LNCAP (cell line): Measurements from ENCODE around the gene COX5A.

Source experiments
- TF ChIP-seq, protein P1 (sequence below): fragments of 450-650 bp; IDR thresholded peaks from 2 replicates; pipeline ENCODE4 v1.5.1; 2017; ENCODE audit warnings: mild to moderate bottlenecking

COX5A gene

GRCh38 chr15:74903676-74904075 lies 34.2 kb downstream of the COX5A start:
- TF ChIP-seq, protein P1, sequence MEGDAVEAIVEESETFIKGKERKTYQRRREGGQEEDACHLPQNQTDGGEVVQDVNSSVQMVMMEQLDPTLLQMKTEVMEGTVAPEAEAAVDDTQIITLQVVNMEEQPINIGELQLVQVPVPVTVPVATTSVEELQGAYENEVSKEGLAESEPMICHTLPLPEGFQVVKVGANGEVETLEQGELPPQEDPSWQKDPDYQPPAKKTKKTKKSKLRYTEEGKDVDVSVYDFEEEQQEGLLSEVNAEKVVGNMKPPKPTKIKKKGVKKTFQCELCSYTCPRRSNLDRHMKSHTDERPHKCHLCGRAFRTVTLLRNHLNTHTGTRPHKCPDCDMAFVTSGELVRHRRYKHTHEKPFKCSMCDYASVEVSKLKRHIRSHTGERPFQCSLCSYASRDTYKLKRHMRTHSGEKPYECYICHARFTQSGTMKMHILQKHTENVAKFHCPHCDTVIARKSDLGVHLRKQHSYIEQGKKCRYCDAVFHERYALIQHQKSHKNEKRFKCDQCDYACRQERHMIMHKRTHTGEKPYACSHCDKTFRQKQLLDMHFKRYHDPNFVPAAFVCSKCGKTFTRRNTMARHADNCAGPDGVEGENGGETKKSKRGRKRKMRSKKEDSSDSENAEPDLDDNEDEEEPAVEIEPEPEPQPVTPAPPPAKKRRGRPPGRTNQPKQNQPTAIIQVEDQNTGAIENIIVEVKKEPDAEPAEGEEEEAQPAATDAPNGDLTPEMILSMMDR = no peak

GRCh38 chr15:74902295-74903075 lies 35.4 kb downstream of the COX5A start:
- TF ChIP-seq, protein P1 = no peak

DNA sequence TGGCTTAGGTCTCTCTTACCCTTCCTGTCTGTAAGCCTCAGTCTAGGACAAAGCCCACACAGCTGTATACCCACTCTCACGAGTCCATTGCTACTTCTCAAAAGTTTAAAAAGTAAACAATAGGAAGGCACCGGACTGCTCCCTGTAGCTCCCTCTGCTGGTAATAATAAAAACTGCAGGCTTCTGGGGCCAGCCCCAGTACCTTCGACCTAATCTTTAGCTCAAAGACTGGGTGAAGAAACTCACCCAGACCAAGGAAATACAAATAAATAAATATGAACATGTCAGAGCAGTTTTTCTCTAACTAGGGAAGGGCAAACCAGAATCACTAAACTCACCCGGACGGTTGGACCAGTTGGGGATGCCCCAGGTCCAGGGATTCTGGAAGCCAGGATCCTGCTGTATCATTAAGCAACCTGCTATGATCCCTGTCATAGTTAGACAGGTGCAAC lies 36.2 kb downstream of the COX5A start:
- TF ChIP-seq, protein P1 = peak; percentile 98

- TF ChIP-seq, protein P1 = no peak
These were observed 40.6 kb downstream of the COX5A start for GRCh38 chr15:74897300-74897701.

- TF ChIP-seq, protein P1 = no peak
These were observed 41.6 kb downstream of the COX5A start for GRCh38 chr15:74896316-74896715.

DNA sequence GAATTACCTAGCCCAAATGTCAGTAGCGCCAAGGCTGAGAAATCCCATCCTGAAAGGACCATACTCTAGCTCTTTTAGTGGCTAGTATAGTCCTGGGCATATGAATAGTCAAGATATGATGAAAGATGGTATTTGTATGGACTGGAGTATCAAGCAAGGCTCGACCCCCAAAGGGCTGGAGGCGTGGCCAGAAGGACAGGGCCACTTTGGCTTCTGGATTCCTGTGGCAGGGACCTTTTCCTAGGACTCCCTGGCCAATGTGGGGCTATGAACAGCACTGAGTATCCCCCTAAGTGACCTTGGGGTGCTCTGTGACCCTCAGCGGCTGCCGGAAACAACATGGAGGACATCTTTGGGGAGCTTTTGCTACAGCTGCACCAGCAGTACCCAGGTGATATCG lies 42.0 kb downstream of the COX5A start:
- TF ChIP-seq, protein P1 = no peak

DNA sequence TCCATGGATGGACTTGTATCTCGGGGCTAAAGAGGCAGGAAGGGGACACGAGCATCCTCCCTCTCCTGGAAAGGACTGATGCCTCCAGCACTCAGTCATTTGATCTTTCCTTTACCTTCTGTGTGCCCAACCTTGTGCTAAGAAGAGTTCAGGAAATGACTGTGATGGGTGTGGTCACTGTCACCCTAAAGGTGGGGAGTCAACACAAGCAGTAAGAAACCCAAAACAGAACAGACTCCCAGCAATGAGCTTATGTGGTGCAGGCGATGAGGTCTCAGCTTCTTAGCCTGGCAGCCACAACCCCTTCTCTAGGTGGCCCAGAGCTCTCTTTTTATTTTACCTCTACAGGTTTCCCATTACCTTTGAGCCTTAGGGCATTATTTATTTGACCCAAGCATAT lies 44.2 kb downstream of the COX5A start:
- TF ChIP-seq, protein P1 = no peak
